ENCODE data around the gene ENTHD1.

ENTHD1 gene

GRCh38 chr22:39729141-39729934, 164.2 kb downstream of the ENTHD1 start:
- no peak for DNase-seq

- DNase-seq = no peak
These were observed 165.2 kb downstream of the ENTHD1 start for GRCh38 chr22:39728236-39728860.

GRCh38 chr22:39727541-39727940, 166.0 kb downstream of the ENTHD1 start:
- DNase-seq = no peak

GRCh38 chr22:39725351-39726035, 168.1 kb downstream of the ENTHD1 start:
- DNase-seq = peak in 1 of 2 donors; percentile 1

- DNase-seq = no peak
These were observed 168.7 kb downstream of the ENTHD1 start for GRCh38 chr22:39724857-39725256.

GRCh38 chr22:39724390-39724789, 169.2 kb downstream of the ENTHD1 start:
- no peak for DNase-seq

GRCh38 chr22:39723899-39724351, 169.6 kb downstream of the ENTHD1 start:
- DNase-seq = no peak

GRCh38 chr22:39723463-39723862, 170.1 kb downstream of the ENTHD1 start:
- DNase-seq = no peak

GRCh38 chr22:39722501-39722900, 171.1 kb downstream of the ENTHD1 start:
- DNase-seq = no peak

- DNase-seq = no peak
These were observed 171.6 kb downstream of the ENTHD1 start for GRCh38 chr22:39722032-39722325.

GRCh38 chr22:39721206-39722031, 172.1 kb downstream of the ENTHD1 start:
- no peak for DNase-seq

- no peak for DNase-seq
These were observed 173.8 kb downstream of the ENTHD1 start for GRCh38 chr22:39719559-39720450.

- DNase-seq = no peak
These were observed 174.6 kb downstream of the ENTHD1 start for GRCh38 chr22:39718921-39719475.

GRCh38 chr22:39718206-39718605, 175.4 kb downstream of the ENTHD1 start:
- no peak for DNase-seq

- no peak for DNase-seq
These were observed 176.5 kb downstream of the ENTHD1 start for GRCh38 chr22:39717099-39717498.

GRCh38 chr22:39716534-39716933, 177.0 kb downstream of the ENTHD1 start:
- DNase-seq = no peak

- no peak for DNase-seq
These were observed 177.6 kb downstream of the ENTHD1 start for GRCh38 chr22:39715778-39716495.

GRCh38 chr22:39714321-39714720, 179.2 kb downstream of the ENTHD1 start:
- no peak for DNase-seq

- DNase-seq = no peak
These were observed 179.7 kb downstream of the ENTHD1 start for GRCh38 chr22:39713799-39714290.

GRCh38 chr22:39712751-39713525, 180.6 kb downstream of the ENTHD1 start:
- DNase-seq = no peak

Measured in CD4-positive, alpha-beta T cell treated with Interleukin-4 for 1 hour (primary cell).